OCI-LY3 (cell line): ENCODE data around the gene HMCN1.

Source experiments
- H2AFZ ChIP-seq: fragments of 200-600, 300-600 bp; shearing (Covaris generic); 2 replicates; pipeline ENCODE4 v1.6.0; 2014; ENCODE audit warnings: antibody characterized with exemption, low read depth, low read length
- H3K27ac ChIP-seq: fragments of 200-600, 300-600 bp; sonication (generic); 2 replicates; pipeline ENCODE4 v1.5.1; 2014; ENCODE audit warnings: mild to moderate bottlenecking, low read length, moderate library complexity, mixed read lengths
- H3K27me3 ChIP-seq: fragments of 200-600, 300-600 bp; sonication (generic); 2 replicates; pipeline ENCODE4 v1.6.1; 2014; ENCODE audit warnings: low read depth, low read length, mixed read lengths
- H3K36me3 ChIP-seq: fragments of 200-600, 300-600 bp; sonication (generic); replicated peaks from 2 replicates; pipeline ENCODE3; 2014; ENCODE audit warnings: low read depth, low read length, mixed read lengths
- H3K4me1 ChIP-seq: fragments of 300-600, 200-600 bp; sonication (generic); 2 replicates; pipeline ENCODE4 v1.6.1; 2014; ENCODE audit warnings: low read length, mixed read lengths
- H3K4me2 ChIP-seq: fragments of 200-600, 300-600 bp; sonication (generic); 2 replicates; pipeline ENCODE4 v1.6.1; 2014; ENCODE audit warnings: low read length, mixed read lengths
- H3K4me3 ChIP-seq: fragments of 300-600, 200-600 bp; sonication (generic); 2 replicates; pipeline ENCODE4 v1.5.1; 2014; ENCODE audit warnings: antibody characterized with exemption, mild to moderate bottlenecking, low read length, moderate library complexity
- H3K79me2 ChIP-seq: fragments of 300-600, 200-600 bp; shearing (Covaris generic); 2 replicates; pipeline ENCODE4 v1.6.1; 2014; ENCODE audit warnings: mild to moderate bottlenecking, low read length, mixed read lengths
- H3K9ac ChIP-seq: fragments of 300-600, 200-600 bp; shearing (Covaris generic); 2 replicates; pipeline ENCODE4 v1.6.0; 2014; ENCODE audit warnings: mild to moderate bottlenecking, low read length, moderate library complexity
- H3K9me3 ChIP-seq: fragments of 200-600, 300-600 bp; shearing (Covaris generic); 2 replicates; pipeline ENCODE4 v1.6.1; 2014; ENCODE audit warnings: low read length, mixed read lengths; ENCODE audit not compliant: insufficient read depth
- H4K20me1 ChIP-seq: fragments of 200-600, 300-600 bp; sonication (generic); 2 replicates; pipeline ENCODE4 v1.6.1; 2016; ENCODE audit warnings: low read length, mixed read lengths; ENCODE audit not compliant: insufficient read depth
- CTCF ChIP-seq: fragments of 200-600, 300-600 bp; sonication (generic); IDR thresholded peaks from 2 replicates; pipeline ENCODE4 v1.5.1; 2014; ENCODE audit warnings: antibody characterized with exemption, low read length, low read depth
- EZH2phosphoT487 ChIP-seq: fragments of 200-600 bp; shearing (Covaris generic); IDR thresholded peaks from 2 replicates; pipeline ENCODE4 v1.6.1; 2018; ENCODE audit warnings: antibody characterized with exemption, mixed run types, low read depth

The HMCN1 gene

GRCh38 chr1:186164773-186165172 is 430.6 kb downstream of the HMCN1 start:
- Histone ChIP-seq H3K9me3 (no peaks in the 10 kb centered on the region), H3K4me3 (no peak overlapping the region), H3K9ac (no peak overlapping the region), H4K20me1 (no peaks in the 10 kb centered on the region), H3K4me2 (no peak overlapping the region), H2AFZ (no peak overlapping the region), H3K4me1 (peaks cover 6% of the 10 kb centered on the region), H3K27me3 (peaks cover 49% of the 10 kb centered on the region), H3K79me2 (no peaks in the 10 kb centered on the region), H3K36me3 (no peaks in the 10 kb centered on the region), H3K27ac (no peak overlapping the region)
- TF ChIP-seq CTCF (no peak), EZH2phosphoT487 (no peak)

DNA sequence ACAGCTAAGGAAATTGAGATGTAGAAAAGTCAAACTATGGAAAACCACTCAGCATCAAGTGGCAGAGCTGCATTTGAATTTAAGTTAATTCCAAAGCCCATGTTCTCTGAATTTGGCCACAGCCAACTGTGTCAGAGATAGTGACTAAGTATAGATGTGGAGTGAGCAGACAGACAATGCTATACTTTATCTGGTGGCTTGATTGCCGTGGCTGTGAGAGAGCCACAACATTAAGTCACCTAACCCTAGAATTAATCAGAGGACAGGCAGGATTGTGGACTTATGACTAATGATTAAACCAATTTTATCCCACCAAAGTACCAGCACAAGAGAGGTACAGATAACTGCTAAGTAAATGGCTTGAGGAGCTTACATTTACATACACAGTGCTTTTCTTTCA is 431.1 kb downstream of the HMCN1 start:
- no peaks in the 10 kb centered on the region for H3K79me2 ChIP-seq
- no peak overlapping the region for H3K4me2 ChIP-seq
- H3K9me3 ChIP-seq = no peaks in the 10 kb centered on the region
- H3K36me3 ChIP-seq = no peaks in the 10 kb centered on the region
- H2AFZ ChIP-seq = no peak overlapping the region
- TF ChIP-seq EZH2phosphoT487 (no peak), CTCF (no peak)
- H3K4me3 ChIP-seq = no peak overlapping the region
- H3K27me3 ChIP-seq = peaks cover 53% of the 10 kb centered on the region
- no peaks in the 10 kb centered on the region for H4K20me1 ChIP-seq
- H3K9ac ChIP-seq = no peak overlapping the region
- H3K27ac ChIP-seq = no peak overlapping the region
- peaks cover 6% of the 10 kb centered on the region for H3K4me1 ChIP-seq

DNA sequence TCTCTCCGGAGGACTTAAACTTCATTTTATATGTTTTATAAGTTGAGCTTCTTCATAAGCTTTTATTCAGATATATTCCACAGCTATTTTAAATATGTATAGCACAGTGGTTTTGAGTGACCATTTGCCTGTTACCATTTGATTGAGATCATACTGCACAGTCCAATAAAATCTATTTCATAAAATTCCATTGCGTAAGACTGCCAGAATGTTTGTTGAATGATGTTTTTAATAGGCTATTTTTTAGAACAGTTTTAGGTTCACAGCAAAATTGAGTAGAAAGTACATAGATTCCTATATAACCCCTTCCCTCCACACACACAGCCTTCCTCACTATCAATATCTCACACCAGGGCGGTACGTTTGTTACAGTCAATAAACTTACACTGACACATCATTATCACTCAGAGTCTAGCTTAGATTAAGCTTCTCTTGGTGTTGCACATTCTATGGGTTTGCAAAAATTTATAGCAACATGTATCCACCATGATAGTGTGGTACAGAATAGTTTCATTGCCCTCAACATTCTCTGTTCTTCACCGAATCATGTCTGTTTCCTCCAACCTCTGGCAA is 433.0 kb downstream of the HMCN1 start:
- Histone ChIP-seq H3K9me3 (no peaks in the 10 kb centered on the region), H3K4me3 (no peak overlapping the region), H3K79me2 (no peaks in the 10 kb centered on the region), H3K4me2 (no peak overlapping the region), H3K9ac (no peak overlapping the region), H4K20me1 (no peaks in the 10 kb centered on the region), H3K27ac (no peak overlapping the region), H2AFZ (no peak overlapping the region), H3K36me3 (no peaks in the 10 kb centered on the region), H3K27me3 (peaks cover 69% of the 10 kb centered on the region), H3K4me1 (peaks cover 6% of the 10 kb centered on the region)
- no peak for TF ChIP-seq EZH2phosphoT487
- no peak for TF ChIP-seq CTCF

DNA sequence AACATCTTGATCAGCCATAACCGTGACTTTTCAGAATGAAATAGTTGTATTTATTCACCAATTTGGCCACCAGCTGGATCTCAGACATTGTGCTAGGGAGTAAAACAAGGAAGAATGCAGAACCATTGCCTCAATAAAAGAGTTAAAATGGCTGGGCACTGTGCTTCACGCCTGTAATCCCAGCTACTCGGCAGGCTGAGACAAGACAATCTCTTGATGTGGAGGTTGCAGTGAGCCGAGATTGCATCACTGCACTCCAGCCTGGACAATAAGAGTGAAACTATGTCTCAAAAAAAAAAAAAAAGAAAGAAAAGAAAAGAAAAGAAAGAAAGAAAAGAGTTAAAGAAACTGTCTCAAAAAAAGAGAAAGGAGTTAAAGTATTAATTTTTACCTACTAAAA is 441.4 kb downstream of the HMCN1 start:
- no peak overlapping the region for H2AFZ ChIP-seq
- TF ChIP-seq CTCF (no peak), EZH2phosphoT487 (no peak)
- no peak overlapping the region for H3K4me2 ChIP-seq
- H3K36me3 ChIP-seq = no peaks in the 10 kb centered on the region
- no peaks in the 10 kb centered on the region for H3K79me2 ChIP-seq
- H3K4me1 ChIP-seq = peaks cover 21% of the 10 kb centered on the region
- H3K9ac ChIP-seq = no peak overlapping the region
- peaks cover 82% of the 10 kb centered on the region for H3K27me3 ChIP-seq
- H3K27ac ChIP-seq = no peak overlapping the region
- H4K20me1 ChIP-seq = no peaks in the 10 kb centered on the region
- H3K4me3 ChIP-seq = no peak overlapping the region
- H3K9me3 ChIP-seq = no peaks in the 10 kb centered on the region
